Activated CD8-positive, alpha-beta memory T cell treated with anti-CD3 and anti-CD28 coated beads for 24 hours (primary cell): ENCODE results near the gene AKIRIN1.
"Not testable (repeated sequence)": the region's sequence is repeated elsewhere in the genome, so short reads cannot be mapped to it uniquely, and the experiment has no call there.

Experiments used
- DNase-seq: peaks from one replicate; pipeline ENCODE4 v3.0.0-alpha.2; 2020

Gene AKIRIN1

DNA sequence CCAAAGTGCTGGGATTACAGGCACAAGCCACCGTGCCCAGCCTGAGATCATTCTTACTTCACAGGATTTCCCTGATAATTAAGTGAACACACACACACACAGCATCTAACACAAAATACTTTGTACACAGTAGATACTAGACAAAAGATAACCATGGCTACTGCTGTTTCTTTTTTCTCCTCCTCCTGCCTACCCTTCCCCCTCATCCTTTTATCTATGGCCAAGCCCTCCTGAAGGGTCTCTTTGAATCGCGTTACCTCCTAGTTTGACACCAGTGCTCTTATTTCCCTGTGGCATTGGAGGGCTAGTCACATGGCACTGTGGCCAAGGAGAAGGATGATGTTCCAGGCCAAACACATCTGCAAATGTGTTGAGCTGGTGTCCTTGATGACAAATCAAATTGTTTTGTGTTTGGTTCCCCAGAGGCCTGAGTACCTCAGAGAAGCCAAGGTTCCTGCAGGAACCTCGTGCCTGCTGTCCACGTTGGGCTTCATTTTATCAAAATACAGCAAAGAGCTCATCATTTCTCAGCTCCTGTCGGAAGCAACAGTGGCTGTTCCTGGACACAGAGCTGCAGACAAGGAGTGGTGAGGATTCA lies 55.6 kb downstream of the AKIRIN1 start:
- DNase-seq = no peak

DNA sequence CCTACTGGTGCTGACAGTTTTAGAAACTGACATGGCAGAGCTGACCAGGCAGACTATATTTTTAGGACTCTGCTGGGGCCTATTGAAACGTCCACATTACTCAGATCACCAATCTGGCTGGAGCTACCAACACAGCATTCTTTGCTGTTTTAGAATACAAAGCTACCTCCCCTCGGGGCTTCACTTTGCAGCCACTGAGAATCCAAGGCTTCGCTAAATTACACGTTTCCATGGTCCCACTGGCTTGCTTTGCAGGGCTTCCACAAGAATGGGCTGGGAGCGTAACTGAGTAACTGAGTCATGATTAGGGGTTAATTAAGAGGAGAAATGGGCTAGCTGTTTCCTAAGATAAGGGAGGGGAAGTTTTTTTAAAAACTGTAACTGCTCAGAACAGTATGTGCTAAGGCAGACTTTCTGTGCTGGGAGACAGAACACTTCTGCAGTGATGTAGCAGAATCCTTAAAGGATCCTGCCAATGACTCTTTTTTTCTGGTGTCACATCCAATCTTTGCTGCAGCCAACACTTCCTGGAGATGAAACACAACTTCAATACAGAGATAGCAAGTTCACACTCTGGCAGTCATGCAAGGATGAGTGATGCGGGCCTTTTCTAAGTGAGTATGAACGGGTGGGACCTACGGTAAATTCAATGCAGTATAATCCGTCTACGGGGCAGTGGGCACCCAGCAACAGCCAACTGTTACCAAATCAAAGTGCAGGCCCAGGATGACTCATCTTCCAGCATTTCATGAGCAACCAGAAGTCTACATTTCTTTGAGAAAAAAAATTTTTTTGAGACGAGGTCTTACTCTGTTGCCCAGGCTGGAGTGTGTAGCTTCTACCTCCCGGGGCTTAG lies 56.5 kb downstream of the AKIRIN1 start:
- DNase-seq = no peak

DNA sequence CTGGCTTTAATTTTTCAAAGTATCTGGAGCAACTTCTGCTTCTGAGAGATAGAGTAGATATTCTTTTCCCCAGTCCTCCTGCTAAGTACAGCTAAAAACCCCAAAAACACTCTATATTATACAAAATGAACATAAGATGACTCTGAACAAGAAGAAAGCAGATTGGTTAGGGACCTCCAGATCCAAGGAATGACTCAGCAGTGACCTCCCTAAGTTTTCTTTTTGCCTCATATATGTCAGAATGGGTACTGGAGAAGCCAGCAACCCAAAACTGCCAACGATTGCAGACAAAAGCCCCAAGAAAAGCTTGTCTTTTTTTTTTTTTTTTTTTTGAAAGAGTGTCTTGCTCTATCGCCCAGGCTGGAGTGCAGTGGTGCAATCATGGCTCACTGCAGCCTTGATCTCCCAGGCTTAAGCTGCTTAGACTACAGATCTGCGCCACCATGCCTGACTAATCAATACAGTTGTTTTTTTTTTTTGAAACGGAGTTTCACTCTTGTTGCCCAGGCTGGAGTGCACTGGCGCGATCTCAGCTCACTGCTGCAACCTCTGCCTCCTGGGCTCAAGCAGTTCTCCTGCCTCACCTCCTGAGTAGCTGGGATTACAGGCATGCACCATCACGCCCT lies 57.8 kb downstream of the AKIRIN1 start:
- DNase-seq = no peak

DNA sequence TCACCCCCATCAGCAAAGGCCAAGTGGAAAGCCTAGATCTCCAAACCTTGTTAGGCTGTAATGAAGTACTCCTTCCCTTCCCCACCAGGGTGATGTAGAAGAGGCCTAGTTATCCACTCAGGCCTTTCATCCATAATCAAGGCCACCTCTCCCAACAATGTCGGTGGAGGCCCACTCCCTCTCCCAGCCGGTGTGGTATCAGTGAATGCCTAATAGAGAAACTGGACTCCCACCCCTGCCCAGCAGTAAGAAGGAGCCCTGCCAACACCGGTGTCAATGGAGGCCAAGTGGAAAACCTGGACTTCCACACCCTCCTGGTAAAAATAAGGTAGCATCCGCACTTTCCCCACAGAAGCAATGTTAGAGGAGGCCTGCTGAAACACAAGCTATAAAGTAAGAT lies 58.9 kb downstream of the AKIRIN1 start:
- no peak for DNase-seq

DNA sequence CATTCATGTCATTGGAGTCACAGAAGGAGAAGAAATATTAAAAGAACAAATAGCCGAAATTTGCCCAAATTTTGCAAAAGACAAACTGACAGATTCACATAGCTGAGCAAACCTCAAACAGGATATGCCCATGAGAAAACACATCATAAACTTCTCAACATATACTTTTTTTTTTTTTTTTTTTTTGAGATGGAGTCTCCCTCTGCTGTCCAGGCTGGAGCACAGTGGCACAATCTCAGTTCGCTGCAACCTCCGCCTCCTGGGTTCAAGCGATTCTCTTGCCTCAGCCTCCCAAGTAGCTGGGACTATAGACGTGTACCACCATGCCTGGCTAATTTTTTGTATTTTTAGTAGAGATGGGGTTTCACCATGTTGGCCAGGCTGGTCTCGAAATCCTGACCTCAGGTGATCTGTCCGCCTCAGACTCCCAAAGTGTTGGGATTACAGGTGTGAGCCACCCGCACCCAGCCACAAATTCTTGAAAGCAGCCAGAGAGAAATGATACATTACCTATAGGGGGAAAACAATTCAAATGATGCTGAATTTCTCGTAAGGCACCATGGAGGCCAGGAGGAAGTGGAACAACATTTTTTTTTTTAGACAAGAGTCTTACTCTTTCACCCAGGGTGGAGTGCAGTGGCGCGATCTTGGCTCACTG lies 60.2 kb downstream of the AKIRIN1 start:
- DNase-seq = not testable (repeated sequence)

DNA sequence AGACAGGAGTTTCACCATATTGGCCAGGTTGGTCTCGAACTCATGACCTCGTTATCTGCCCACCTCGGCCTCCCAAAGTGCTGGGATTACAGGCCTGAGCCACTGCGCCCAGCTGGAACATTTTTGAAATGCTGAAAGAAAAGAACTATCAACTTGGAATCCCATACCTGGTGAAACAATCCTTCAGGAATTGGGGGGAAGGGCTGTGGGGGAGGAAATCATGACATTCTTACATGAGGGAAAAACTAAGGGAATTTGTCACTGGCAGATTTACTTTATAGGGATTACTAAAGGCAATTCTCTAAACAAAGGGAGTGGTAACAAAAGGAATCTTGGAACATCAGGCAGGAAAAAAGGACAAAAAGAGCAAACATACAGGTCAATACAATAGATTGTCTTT lies 60.9 kb downstream of the AKIRIN1 start:
- DNase-seq = no peak

DNA sequence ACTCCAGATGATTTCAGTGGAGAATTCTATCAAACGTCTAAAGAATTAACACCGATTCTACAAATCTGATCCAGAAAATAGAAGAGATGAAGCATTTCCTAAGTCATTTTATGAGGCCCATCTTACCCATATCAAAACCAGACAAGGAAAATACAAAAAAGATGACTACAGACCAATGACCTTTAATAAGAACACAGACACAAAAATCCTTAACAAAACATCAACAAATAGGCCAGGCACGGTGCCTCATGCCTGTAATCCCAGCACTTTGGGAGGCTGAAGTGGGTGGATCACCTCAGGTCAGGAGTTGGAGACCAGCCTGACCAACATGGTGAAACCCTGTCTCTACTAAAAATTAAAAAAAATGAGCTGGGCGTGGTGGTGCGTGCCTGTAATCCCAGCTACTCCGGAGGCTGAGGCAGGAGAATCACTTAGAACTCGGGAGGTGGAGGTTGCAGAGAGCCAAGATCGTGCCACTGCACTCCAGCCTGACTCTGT lies 64.2 kb downstream of the AKIRIN1 start:
- not testable (repeated sequence) for DNase-seq
